ENCODE results near the gene PRKAR2B. TPM values are rescaled to one million over a fixed set of nuclear protein-coding genes. Genes with fewer than 3 reads are reported as not detected.
A peak's percentile ranks its signal among the peaks of the same experiment; 100 is the strongest.

PRKAR2B gene
- total RNA-seq, 2 donors from 2014 or later, result 10.6 to 44.2 TPM

GRCh38 chr7:107046491-107047259 lies 2.2 kb downstream of the PRKAR2B start:
- H3K4me3 ChIP-seq, result no peak overlapping the region
- peak overlapping the region in 2 of 4 donors; percentile 60 to 81 for H3K27ac ChIP-seq
- H3K36me3 ChIP-seq (replicated peaks in 1 of 2; ENCODE audit: insufficient read depth in 1 of 2, low read depth in 2 of 2), result no peaks in the 10 kb centered on the region
- DNase-seq (no peak), ATAC-seq (no peak)
- peaks cover 8% of the 10 kb centered on the region for H3K4me1 ChIP-seq
- TF ChIP-seq CTCF (IDR thresholded peaks at IDR 0.05), result no peak
- TF ChIP-seq POLR2A (IDR thresholded peaks at IDR 0.05), result no peak
- no peaks in the 10 kb centered on the region for H3K27me3 ChIP-seq
- 53 to 59% methylated on average over 7 of the region's 7 CpGs for WGBS, 2 donors
- intact Hi-C loops (cut with DNase I), result no loop called here
- H3K9me3 ChIP-seq, result no peaks in the 10 kb centered on the region

GRCh38 chr7:107047902-107048782 lies 3.6 kb downstream of the PRKAR2B start:
- no peak for DNase-seq
- TF ChIP-seq POLR2A (IDR thresholded peaks at IDR 0.05) (no peak), CTCF (IDR thresholded peaks at IDR 0.05) (no peak)
- WGBS, 2 donors, result 50 to 52% methylated on average over 10 of the region's 10 CpGs
- intact Hi-C loops (cut with DNase I), result no loop called here
- Histone ChIP-seq H3K27me3 (no peaks in the 10 kb centered on the region), H3K36me3 (replicated peaks in 1 of 2; ENCODE audit: insufficient read depth in 1 of 2, low read depth in 2 of 2) (no peaks in the 10 kb centered on the region), H3K4me1 (peaks cover 8% of the 10 kb centered on the region), H3K27ac (no peak overlapping the region), H3K4me3 (no peak overlapping the region), H3K9me3 (no peaks in the 10 kb centered on the region)
- no peak for ATAC-seq

- Histone ChIP-seq H3K27ac (no peak overlapping the region), H3K27me3 (no peaks in the 10 kb centered on the region), H3K4me3 (no peak overlapping the region), H3K9me3 (no peaks in the 10 kb centered on the region), H3K36me3 (replicated peaks in 1 of 2; ENCODE audit: insufficient read depth in 1 of 2, low read depth in 2 of 2) (no peaks in the 10 kb centered on the region), H3K4me1 (peaks cover 8% of the 10 kb centered on the region)
- TF ChIP-seq POLR2A (IDR thresholded peaks at IDR 0.05) (no peak), CTCF (IDR thresholded peaks at IDR 0.05) (no peak)
- ATAC-seq (no peak), DNase-seq (no peak)
- intact Hi-C loops (cut with DNase I), result no loop called here
- 80 to 96% methylated on average over 4 of the region's 4 CpGs for WGBS, 2 donors
These were observed 4.4 kb downstream of the PRKAR2B start for GRCh38 chr7:107048783-107049418.

- H3K4me3 ChIP-seq, result no peak overlapping the region
- no peaks in the 10 kb centered on the region for H3K36me3 ChIP-seq (replicated peaks in 1 of 2; ENCODE audit: insufficient read depth in 1 of 2, low read depth in 2 of 2)
- H3K27ac ChIP-seq, result no peak overlapping the region
- no peak for DNase-seq
- 88 to 89% methylated on average over 1 of the region's 1 CpG for WGBS, 2 donors
- no peak for TF ChIP-seq CTCF (IDR thresholded peaks at IDR 0.05)
- ATAC-seq, result no peak
- H3K27me3 ChIP-seq, result no peaks in the 10 kb centered on the region
- H3K4me1 ChIP-seq, result peaks cover 8% of the 10 kb centered on the region
- no peaks in the 10 kb centered on the region for H3K9me3 ChIP-seq
- intact Hi-C loops (cut with DNase I), result no loop called here
These were observed 5.0 kb downstream of the PRKAR2B start for GRCh38 chr7:107049480-107049879.

Measured in body of pancreas (tissue), 4 donors.